ENCODE results near the gene EYS. TPM values are rescaled to one million over a fixed set of nuclear protein-coding genes. Genes with fewer than 3 reads are reported as not detected.

The EYS gene
- total RNA-seq, 1 experiment from 2014 or later: not detected

GRCh38 chr6:63941747-63942470 lies 1765.1 kb downstream of the EYS start:
- Mint-ChIP-seq H3K9me3 (peaks cover 2 to 3% of the 10 kb centered on the region in 2 experiments; a peak in 3 of 5 replicates), H3K27me3 (ENCODE audit: low read depth) (no peaks in the 10 kb centered on the region), H3K4me3 (no peak overlapping the region), H3K36me3 (ENCODE audit: insufficient read depth in 1 of 3, low read depth in 3 of 3) (peaks cover 2 to 4% (median 2%) of the 10 kb centered on the region in 3 experiments; a peak in 5 of 7 replicates), H3K27ac (no peak overlapping the region), H3K4me1 (peaks cover 17 to 19% of the 10 kb centered on the region in 2 experiments)
- Histone ChIP-seq H3K4ac (ENCODE audit: low read depth, low read length) (no peak overlapping the region), H3K23ac (ENCODE audit: insufficient read length, low read depth, low read length) (no peak overlapping the region), H3K4me1 (ENCODE audit: insufficient read depth, low read length) (no peaks in the 10 kb centered on the region; the same call in 1 of the 2 replicates), H3K27ac (ENCODE audit: insufficient read length, low read depth, low read length) (no peak overlapping the region), H2AK5ac (ENCODE audit: insufficient read length, low read length) (no peak overlapping the region), H3K79me2 (ENCODE audit: insufficient read depth, low read length) (no peaks in the 10 kb centered on the region), H3K56ac (ENCODE audit: insufficient read length, low read depth, low read length) (no peak overlapping the region), H3K27me3 (ENCODE audit: insufficient read depth, low read length) (no peaks in the 10 kb centered on the region), H2BK5ac (ENCODE audit: insufficient read length, low read length) (no peak overlapping the region), H4K5ac (ENCODE audit: insufficient read length, low read depth, low read length) (no peak overlapping the region), H2BK12ac (ENCODE audit: insufficient read length, low read depth, low read length) (no peak overlapping the region), H2BK120ac (ENCODE audit: low read depth, low read length, poor library complexity, severe bottlenecking) (no peak overlapping the region), H3K18ac (ENCODE audit: insufficient read length, low read depth, low read length) (no peak overlapping the region), H3T11ph (ENCODE audit: low read length) (no peak overlapping the region), H2BK20ac (ENCODE audit: low read depth, low read length, poor library complexity, severe bottlenecking) (no peak overlapping the region), H3K79me1 (ENCODE audit: insufficient read depth, low read depth, low read length, poor library complexity, severe bottlenecking) (no peaks in the 10 kb centered on the region), H2BK15ac (ENCODE audit: low read depth, low read length) (no peak overlapping the region), H3K9me3 (ENCODE audit: control insufficient read depth, low read depth, low read length) (no peaks in the 10 kb centered on the region), H4K20me1 (ENCODE audit: control insufficient read depth, insufficient read depth, insufficient read length) (no peaks in the 10 kb centered on the region), H3K23me2 (ENCODE audit: insufficient read length, low read depth, low read length, poor library complexity, severe bottlenecking) (no peaks in the 10 kb centered on the region), H3K9ac (ENCODE audit: extremely low read depth, insufficient read length, low read length) (no peak overlapping the region), H3K14ac (ENCODE audit: insufficient read depth, low read length) (no peak overlapping the region), H4K91ac (ENCODE audit: insufficient read length, low read depth, low read length) (no peak overlapping the region), H4K8ac (replicated peaks; ENCODE audit: insufficient read length, low read depth, low read length) (no peak overlapping the region), H3K4me2 (ENCODE audit: insufficient read depth, insufficient read length, low read length) (no peak overlapping the region), H2AFZ (ENCODE audit: low read length) (no peak overlapping the region)
- DNase-seq: no peak
- no peak for TF ChIP-seq CTCF (conservative IDR thresholded peaks at IDR 0.05)
- no CpG with 5 or more reads among the region's 2 CpGs for WGBS (ENCODE audit: extremely low coverage, insufficient read length, low lambda C conversion rate)
